Vagina (tissue), 2 donors: ENCODE data around the gene GTF3C4. TPM values are rescaled to one million over a fixed set of nuclear protein-coding genes. Genes with fewer than 3 reads are reported as not detected.

Experiments
- DNase-seq, 2 donors: peaks; one replicate each; pipeline ENCODE4 v3.0.0-alpha.2; 2017; ENCODE audit errors: extremely low spot score in 2 of 2
- H3K27ac ChIP-seq: fragments of 200-600 bp; sonication (generic); one replicate; pipeline ENCODE4 v1.5.1; 2019
- H3K27me3 ChIP-seq: fragments of 200-600 bp; sonication (generic); one replicate; pipeline ENCODE4 v1.5.1; 2019
- H3K36me3 ChIP-seq, 2 donors: fragments of 200-600 bp; sonication (generic); one replicate each; pipeline ENCODE4 v1.5.1; 2017 to 2019
- H3K4me1 ChIP-seq: fragments of 200-600 bp; sonication (generic); one replicate; pipeline ENCODE4 v1.5.1; 2019
- H3K4me3 ChIP-seq, 2 donors: fragments of 200-600 bp; sonication (generic); 1 replicate in 1 of 2; 2 replicates in 1 of 2; pipeline ENCODE4 v1.5.1; 2016 to 2019
- H3K9me3 ChIP-seq: fragments of 200-600 bp; sonication (generic); one replicate; pipeline ENCODE4 v1.5.1; 2019
- POLR2A ChIP-seq, 2 donors: fragments of 450-650 bp; IDR thresholded peaks; one replicate each; pipeline ENCODE4 v1.6.1; 2017; ENCODE audit warnings: antibody characterized with exemption in 2 of 2, mild to moderate bottlenecking in 2 of 2, moderate library complexity in 2 of 2
- POLR2AphosphoS5 ChIP-seq, 2 donors: sonication (generic); formaldehyde crosslinking; IDR thresholded peaks; one replicate each; pipeline ENCODE4 v1.9.0; 2017; ENCODE audit warnings: antibody characterized with exemption in 2 of 2, mild to moderate bottlenecking in 2 of 2, low read depth in 1 of 2; ENCODE audit not compliant: insufficient read depth in 1 of 2
- intact Hi-C: fragments of 100-400 bp; cut with DNase I; formaldehyde crosslinking; loops from one replicate; pipeline ENCODE4 v1.15.1; 2023
- total RNA-seq: library from RNA; depleted of rRNA; stranded (reverse); fragments of >200 nt; gene quantifications from one replicate; pipeline ENCODE4 v1.2.3, GENCODE V29; 2016
- TF ChIP-seq, protein P1 (sequence below), 3 experiments: fragments of 450-650 bp in 2 of 3; fragments of 200-600 bp in 1 of 3; sonication (generic) in 1 of 3; IDR thresholded peaks; one replicate each; pipeline ENCODE4 v1.5.1; 2017 to 2019; ENCODE audit warnings: antibody characterized with exemption in 3 of 3, mild to moderate bottlenecking in 2 of 3, moderate library complexity in 2 of 3

The GTF3C4 gene
- total RNA-seq, 1 donor from 2014 or later = 8.8 TPM

DNA sequence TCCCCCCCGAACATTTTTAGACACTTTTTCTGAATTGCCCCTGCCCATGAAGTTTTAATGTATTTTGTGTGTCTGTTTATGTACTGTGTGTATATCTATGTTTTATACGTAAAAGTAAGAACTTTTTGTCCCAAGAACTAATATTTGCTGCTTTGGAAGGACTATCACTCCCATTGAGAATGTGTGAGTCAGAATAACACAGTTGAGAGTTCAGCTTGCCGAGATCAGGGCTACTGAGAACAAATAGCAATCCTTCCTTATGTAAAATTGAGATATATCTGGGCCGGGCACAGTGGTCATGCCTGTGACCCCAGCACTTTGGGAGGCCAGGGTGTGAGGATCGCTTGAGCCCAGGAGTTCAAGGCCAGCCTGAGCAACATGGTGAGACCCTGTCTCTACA lies 11.3 kb downstream of the GTF3C4 start:
- H3K27ac ChIP-seq = no peak overlapping the region
- intact Hi-C loops = no loop called here
- H3K4me3 ChIP-seq = no peak overlapping the region
- peaks cover 0 to 70% of the 10 kb centered on the region in 2 donors for H3K36me3 ChIP-seq
- TF ChIP-seq POLR2AphosphoS5 (IDR thresholded peaks at IDR 0.05; ENCODE audit: insufficient read depth in 1 of 2, low read depth in 1 of 2) (no peak), POLR2A (IDR thresholded peaks at IDR 0.05) (no peak)
- TF ChIP-seq, protein P1, sequence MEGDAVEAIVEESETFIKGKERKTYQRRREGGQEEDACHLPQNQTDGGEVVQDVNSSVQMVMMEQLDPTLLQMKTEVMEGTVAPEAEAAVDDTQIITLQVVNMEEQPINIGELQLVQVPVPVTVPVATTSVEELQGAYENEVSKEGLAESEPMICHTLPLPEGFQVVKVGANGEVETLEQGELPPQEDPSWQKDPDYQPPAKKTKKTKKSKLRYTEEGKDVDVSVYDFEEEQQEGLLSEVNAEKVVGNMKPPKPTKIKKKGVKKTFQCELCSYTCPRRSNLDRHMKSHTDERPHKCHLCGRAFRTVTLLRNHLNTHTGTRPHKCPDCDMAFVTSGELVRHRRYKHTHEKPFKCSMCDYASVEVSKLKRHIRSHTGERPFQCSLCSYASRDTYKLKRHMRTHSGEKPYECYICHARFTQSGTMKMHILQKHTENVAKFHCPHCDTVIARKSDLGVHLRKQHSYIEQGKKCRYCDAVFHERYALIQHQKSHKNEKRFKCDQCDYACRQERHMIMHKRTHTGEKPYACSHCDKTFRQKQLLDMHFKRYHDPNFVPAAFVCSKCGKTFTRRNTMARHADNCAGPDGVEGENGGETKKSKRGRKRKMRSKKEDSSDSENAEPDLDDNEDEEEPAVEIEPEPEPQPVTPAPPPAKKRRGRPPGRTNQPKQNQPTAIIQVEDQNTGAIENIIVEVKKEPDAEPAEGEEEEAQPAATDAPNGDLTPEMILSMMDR (IDR thresholded peaks at IDR 0.05) = no peak
- H3K4me1 ChIP-seq = peaks cover under 1% of the 10 kb centered on the region
- DNase-seq = no peak
- H3K9me3 ChIP-seq = no peaks in the 10 kb centered on the region
- no peaks in the 10 kb centered on the region for H3K27me3 ChIP-seq

DNA sequence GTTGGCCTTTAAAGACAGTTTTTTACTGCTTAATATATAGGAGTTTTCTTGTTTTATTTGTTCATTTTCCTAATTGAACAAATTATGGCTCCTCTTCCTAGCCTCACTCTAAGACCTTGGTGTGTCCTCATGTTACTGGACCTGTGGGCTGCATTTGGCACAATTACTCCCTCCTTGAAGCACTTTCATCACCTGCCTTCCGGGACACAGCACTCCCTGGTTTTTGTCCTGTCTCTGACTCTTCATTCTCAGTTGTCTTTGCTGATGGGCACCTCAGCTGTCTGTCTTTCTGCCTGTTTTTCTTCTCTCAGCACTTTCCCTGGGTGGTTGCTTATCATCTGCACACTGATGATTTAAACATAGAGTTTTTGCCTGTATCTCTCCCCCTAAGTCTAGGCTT lies 13.6 kb downstream of the GTF3C4 start:
- no peak overlapping the region for H3K4me3 ChIP-seq
- H3K9me3 ChIP-seq = no peaks in the 10 kb centered on the region
- intact Hi-C loops = no loop called here
- DNase-seq = no peak
- H3K4me1 ChIP-seq = no peaks in the 10 kb centered on the region
- TF ChIP-seq POLR2A (IDR thresholded peaks at IDR 0.05) (no peak), POLR2AphosphoS5 (IDR thresholded peaks at IDR 0.05; ENCODE audit: insufficient read depth in 1 of 2, low read depth in 1 of 2) (no peak)
- TF ChIP-seq, protein P1 (IDR thresholded peaks at IDR 0.05) = no peak
- peaks cover 0 to 81% of the 10 kb centered on the region in 2 donors for H3K36me3 ChIP-seq
- H3K27me3 ChIP-seq = no peaks in the 10 kb centered on the region
- no peak overlapping the region for H3K27ac ChIP-seq

DNA sequence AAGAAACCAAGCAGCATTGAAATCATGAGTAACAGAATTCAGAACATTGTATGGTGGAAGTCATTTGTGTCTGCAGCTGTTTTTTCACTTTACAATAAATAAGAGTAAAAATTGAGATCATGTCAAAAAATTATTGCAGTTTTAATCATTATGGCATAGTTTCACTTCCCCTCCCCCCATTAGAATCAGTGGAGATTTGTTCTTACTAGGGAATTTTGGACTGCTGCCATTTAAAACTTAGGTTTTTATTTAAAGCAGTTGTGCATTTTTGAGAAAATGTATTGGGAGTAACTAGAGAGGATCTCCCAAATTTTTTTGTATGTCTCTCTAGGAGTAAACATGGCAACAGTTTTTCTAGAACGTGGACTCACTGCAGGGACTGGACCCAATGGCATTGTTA lies 20.4 kb downstream of the GTF3C4 start:
- TF ChIP-seq, protein P1 (IDR thresholded peaks at IDR 0.05) = no peak
- TF ChIP-seq POLR2AphosphoS5 (IDR thresholded peaks at IDR 0.05; ENCODE audit: insufficient read depth in 1 of 2, low read depth in 1 of 2) = no peak
- no peak for TF ChIP-seq POLR2A (IDR thresholded peaks at IDR 0.05)
- H3K4me1 ChIP-seq = no peaks in the 10 kb centered on the region
- DNase-seq = no peak
- no peaks in the 10 kb centered on the region for H3K27me3 ChIP-seq
- H3K27ac ChIP-seq = no peak overlapping the region
- peaks cover 0 to 48% of the 10 kb centered on the region in 2 donors for H3K36me3 ChIP-seq
- H3K4me3 ChIP-seq = no peak overlapping the region
- no peaks in the 10 kb centered on the region for H3K9me3 ChIP-seq
- intact Hi-C loops = no loop called here

DNA sequence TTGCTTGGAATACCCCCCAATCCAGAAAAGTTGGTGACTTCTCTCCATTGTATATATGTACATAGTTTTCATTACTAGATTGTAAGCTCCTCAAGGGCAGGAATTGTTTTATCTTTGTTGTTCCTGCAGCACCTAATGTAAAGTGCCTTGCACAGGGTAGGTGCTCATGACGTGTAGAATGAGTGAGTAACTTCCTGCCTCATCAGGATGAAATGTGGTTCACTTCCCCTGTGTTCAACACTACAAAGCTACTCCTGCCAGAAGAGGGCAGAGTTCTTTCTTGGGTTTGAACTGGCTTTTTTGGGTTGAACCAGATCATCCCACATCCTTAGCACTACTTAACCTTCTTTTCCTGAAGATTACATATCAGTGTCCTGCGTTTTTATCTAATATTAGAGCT lies 23.9 kb downstream of the GTF3C4 start:
- peaks cover 16% of the 10 kb centered on the region for H3K9me3 ChIP-seq
- peaks cover 0 to 15% of the 10 kb centered on the region in 2 donors for H3K36me3 ChIP-seq
- H3K4me3 ChIP-seq = no peak overlapping the region
- H3K27ac ChIP-seq = no peak overlapping the region
- intact Hi-C loops = no loop called here
- DNase-seq = no peak
- TF ChIP-seq POLR2A (IDR thresholded peaks at IDR 0.05) (no peak), POLR2AphosphoS5 (IDR thresholded peaks at IDR 0.05; ENCODE audit: insufficient read depth in 1 of 2, low read depth in 1 of 2) (peak in 1 of 2 donors; percentile 31)
- no peaks in the 10 kb centered on the region for H3K4me1 ChIP-seq
- H3K27me3 ChIP-seq = no peaks in the 10 kb centered on the region

DNA sequence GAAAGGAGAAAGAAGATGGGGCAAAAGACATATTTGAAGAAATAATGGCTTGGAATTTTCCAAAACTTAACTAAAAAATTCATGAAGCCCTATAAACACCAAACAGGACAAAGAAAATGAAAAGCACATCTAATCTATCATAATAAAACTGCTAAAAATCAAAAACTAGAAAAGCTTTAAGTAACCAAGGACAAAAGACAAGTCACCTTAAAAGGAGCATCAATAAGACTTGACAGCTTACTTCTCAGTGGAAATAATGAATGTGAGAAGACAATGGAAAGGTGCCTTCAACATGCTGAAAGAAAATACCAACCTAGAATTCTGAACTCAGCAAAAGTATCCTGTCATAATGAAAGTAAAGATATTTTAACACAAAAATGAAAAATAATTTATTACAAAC lies 27.0 kb downstream of the GTF3C4 start:
- no peak for DNase-seq
- intact Hi-C loops = no loop called here
- TF ChIP-seq POLR2A (IDR thresholded peaks at IDR 0.05) (no peak), POLR2AphosphoS5 (IDR thresholded peaks at IDR 0.05; ENCODE audit: insufficient read depth in 1 of 2, low read depth in 1 of 2) (no peak)
- TF ChIP-seq, protein P1 (IDR thresholded peaks at IDR 0.05) = no peak
- Histone ChIP-seq H3K27ac (no peak overlapping the region), H3K4me1 (no peaks in the 10 kb centered on the region), H3K36me3 (no peaks in the 10 kb centered on the region), H3K4me3 (no peak overlapping the region), H3K27me3 (no peaks in the 10 kb centered on the region), H3K9me3 (peaks cover 16% of the 10 kb centered on the region)
